Medulla oblongata (tissue), 1 donor: ENCODE data around the gene PLAC9.
"Not testable (repeated sequence)": the region's sequence is repeated elsewhere in the genome, so short reads cannot be mapped to it uniquely, and the experiment has no call there.

Experiments
- DNase-seq: peaks from one replicate; pipeline ENCODE4 v3.0.0-alpha.2; 2015; ENCODE audit errors: extremely low spot score

The PLAC9 gene, protein sequence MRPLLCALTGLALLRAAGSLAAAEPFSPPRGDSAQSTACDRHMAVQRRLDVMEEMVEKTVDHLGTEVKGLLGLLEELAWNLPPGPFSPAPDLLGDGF

DNA sequence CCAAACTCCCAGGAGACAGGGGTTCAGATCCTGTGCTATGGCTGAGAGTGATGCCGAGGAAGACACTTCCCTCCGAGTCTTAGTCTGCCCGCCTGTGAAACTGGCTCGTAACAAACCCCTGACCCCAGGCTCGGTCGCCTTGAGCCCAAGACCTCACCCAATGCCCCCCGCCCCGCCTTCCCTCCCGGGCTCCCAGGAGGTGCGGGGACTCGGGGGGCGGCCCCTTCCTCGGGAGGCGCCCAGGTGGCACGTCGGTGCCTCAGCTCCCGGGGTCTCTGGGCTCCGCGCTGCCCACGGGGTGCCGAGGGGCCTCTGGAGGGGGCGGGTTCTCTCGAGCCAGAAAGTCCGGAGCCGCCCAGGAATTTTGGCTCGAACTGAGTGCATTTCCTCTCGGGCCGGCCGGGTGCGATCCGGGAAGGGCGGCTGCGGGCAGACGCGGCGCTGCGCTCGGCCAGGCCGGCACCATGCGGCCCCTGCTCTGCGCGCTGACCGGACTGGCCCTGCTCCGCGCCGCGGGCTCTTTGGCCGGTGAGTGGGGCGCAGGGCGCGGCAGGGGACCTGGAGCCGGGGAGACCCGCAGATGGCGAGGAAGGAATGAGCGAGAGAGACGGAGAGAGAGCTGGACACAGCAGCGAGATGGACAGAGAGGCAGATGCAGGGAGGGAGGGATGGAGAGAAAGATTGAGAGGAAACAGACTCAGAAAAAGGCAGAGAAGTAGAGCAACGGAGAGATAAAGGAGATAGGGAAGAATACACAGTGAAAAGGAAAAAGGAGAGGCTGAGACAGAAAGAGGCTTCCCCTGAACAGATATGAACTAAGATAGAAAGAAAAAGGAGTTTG lies at the start of gene PLAC9:
Gene PLAC9, plus strand, starts transcription at position 432 of the 841 bp plus-strand sequence. Its CDS starts 33 bp downstream, at position 465.
- no peak for DNase-seq

DNA sequence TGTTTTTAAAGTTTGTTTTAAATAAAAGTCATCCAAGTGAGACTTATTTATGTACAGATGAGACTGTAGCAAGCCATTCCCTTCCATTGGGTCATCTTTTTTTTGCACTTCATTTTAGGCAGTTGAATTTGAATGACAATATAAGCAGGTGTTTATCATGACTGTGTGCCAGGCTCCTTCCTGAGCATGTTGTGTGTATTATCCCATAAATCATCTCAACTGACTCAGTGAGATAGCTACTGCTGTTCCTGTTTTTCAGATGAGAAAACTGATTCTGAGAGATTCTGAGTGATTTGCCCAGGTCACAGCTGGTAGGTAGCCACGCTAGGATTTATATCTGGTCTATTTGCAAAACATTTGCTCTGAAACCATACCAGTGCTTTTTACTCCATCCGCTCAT lies 42.4 kb upstream of the PLAC9 start:
- DNase-seq = no peak

DNA sequence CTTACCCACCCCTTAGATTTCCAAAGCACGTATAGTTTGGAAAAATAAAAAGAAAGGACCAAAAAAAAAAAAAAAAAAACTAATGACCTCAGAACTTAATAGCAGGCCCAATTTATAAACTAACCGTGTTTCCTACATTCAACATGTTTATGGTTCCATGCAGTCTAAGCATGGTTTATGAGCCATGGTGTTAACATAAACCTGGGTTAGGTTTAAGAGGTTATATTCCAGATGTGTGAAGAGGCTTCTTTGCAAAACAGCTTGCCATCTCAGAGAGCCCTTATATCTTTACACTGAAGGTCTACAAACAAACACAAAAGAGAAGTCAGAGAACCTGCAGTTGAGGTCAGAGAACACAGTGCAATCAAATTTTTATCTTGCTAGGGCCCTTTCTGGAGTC lies 38.3 kb upstream of the PLAC9 start:
- DNase-seq = no peak

DNA sequence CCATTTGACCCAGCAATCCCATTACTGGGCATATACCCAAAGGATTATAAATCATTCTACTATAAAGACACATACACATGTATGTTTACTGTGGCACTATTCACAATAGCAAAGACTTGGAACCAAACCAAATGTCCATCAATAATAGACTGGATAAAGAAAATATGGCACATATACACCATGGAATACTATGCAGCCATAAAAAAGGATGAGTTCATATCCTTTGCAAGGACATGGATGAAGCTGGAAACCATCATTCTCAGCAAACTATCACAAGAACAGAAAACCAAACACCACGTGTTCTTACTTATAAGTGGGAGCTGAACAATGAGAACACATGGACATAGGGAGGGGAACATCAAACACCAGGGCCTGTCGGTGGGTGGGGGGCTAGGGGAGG lies 34.3 kb upstream of the PLAC9 start:
- DNase-seq = not testable (repeated sequence)

DNA sequence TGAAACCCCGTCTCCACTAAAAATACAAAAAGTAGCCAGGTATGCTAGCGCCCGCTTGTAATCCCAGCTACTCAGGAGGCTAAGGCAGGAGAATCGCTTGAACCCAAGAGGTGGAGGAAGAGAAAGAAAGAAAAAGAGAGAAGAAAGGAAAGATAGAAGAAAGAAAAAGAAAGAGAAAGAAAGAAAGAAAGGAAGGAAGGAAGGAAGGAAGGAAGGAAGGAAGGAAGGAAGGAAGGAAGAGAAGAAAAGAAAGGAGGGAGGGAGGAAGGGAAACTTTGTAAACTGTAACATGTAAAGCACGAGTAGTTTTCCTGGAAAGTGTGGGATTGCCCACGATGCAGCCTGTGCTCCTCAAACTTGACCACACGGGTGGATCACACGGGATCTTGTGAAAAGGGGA lies 33.2 kb upstream of the PLAC9 start:
- not testable (repeated sequence) for DNase-seq

DNA sequence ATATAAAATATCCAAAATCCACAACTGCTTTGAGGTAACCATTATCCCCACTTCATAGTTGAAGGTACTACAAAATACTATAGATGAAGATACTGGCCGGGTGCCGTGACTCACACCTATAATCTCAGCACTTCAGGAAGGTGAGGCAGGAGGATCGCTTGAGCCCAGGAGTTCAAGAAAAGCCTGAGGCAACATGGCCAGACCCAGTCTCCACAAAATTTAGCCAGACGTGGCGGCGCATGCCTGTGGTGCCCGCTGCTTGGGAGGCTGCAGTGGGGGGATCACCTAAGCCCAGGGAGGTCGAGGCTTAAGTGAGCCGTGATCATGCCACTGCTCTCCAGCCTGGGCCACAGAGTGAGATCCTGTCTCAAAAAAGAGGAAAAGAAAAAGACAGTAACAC lies 32.4 kb upstream of the PLAC9 start:
- DNase-seq = no peak

DNA sequence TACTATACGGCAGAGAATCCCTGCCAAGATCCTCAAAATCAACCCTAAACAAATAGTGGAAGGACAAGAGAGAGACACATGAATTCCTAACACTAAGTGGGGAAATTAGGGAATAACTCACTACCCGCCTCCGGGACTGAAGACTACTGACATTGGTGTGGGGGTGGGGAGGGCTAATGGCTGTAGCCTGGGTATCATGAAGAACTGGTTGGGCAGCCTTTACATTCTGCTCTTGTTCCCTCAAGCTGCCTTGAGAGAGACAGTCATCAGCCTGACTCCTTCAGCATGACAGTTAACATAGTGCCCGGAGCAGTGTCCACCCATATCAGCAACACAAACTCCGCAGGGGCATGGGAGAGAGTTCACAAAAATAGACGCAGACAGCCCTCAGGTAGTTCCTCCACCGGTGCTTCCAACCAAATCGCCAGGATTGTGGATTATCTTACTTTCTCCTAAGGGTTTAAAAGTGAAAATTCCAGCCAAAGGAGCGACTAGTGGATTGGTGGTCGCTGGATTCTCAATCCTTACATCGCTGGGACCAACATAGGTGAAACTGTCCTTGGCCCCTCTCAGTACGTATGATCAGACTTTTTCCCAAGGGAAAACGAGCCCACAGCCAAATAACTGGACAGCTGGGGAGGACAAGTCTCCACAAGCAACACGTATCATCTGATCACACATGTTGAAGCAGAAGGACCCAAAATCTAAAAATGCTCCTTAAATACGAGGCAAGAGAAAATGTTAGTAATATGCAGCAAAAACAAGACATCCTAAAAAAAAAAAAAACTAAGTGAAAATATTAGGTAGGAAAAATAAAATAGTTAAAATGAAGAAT lies 31.5 kb upstream of the PLAC9 start:
- no peak for DNase-seq

DNA sequence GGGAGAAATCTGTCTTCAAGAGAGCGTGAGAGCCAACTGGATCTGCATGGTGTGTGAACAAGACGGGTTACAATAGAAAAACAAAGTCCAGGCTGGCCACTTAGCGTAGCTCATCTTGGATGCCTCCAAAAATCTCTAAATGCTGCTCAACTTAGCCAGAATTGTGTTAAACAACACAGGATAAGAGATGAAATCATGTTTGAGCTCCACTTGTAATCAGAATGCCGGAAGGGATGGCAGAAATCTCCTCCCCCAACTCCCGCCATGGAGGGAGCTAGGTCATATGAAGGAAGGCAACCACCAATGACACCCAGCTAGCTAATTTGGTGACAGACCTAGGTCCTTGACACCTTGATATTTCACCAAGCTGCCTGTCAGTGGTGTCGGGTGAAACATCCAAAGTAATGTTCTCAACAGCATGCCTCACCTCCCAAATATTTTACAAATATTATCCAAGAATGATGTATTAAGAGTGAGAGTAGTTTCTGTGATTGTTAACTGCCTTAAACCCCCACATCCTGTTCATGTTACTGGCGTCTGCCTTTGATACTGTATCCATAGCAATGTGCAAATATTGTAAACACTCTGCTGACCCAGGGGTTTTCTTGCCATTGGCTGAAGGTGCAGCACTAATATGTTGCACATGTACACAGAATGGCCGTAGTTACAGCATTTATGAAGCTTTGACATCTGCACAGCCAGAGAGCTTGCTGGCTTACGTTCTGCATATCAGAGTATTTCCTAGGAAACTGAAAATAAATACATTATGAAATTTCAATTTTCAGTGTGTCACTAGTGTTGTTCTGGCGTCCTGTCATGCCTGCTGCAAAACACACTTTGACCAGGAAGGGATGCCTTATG lies 28.2 kb upstream of the PLAC9 start:
- no peak for DNase-seq

DNA sequence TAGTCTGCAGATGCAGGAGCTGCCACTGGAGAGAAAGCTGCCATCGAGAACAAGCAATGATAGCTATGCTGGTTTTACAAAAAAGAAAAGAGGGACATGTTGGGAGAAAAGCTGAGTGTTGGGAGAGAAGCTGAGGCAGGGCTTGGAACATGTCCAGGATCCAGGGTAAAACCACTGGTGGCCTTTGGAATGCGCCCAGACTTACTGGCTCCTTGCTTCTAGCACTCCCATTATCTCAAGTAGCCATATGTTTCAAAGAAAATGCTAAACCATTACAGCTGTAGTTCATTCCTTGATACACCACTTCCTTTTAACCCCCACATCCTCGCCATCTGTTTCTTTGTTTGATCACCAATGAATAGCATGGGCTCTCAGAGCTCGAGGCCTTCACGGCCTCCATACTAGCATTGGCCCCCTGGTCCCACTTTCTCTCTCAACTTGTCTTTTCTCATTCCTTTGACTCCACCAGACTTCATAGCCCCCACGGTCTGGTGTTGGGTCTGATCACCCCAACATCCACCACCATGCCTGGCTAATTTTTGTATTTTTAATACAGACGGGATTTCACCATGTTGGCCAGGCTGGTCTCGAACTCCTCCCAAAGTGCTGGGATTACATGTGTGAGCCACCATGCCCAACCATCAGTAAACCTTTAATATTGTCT lies 23.8 kb upstream of the PLAC9 start:
- no peak for DNase-seq

DNA sequence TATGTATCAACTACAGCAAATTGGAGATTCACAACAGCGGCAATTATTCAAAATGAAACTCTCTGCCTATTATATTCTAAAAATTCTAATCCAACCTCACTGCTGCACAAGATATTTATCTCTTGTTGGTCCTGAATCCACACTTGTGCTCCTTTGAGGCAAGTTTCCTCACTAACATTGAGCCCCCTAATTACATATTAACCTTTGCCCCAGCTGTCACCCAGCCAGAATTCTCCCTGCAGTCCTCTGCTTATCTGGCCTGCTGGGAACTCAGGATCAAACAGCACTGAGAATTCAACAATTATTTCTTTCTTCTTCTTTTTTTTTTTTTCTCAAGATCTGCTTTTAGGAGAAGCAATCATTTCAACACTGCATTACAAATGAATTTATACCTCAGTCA lies 21.5 kb upstream of the PLAC9 start:
- DNase-seq = no peak

DNA sequence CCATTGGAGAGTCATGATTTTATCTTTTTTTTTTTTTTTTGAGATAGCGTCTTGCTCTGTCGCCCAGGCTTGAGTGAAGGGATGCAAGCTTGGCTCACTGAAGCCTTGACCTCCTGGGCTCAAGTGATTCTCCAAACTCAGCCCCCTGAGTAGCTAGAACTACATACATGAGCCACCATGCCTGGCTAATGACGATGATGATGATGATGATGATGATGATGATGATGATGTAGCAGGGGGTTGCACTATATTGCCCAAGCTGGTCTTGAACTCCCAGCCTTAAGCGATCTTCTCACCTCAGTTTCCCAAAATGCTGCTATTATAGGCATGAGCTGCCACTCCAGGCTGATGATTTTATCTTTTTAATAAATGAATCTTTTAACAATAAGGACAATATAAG lies 13.9 kb upstream of the PLAC9 start:
- DNase-seq = no peak

DNA sequence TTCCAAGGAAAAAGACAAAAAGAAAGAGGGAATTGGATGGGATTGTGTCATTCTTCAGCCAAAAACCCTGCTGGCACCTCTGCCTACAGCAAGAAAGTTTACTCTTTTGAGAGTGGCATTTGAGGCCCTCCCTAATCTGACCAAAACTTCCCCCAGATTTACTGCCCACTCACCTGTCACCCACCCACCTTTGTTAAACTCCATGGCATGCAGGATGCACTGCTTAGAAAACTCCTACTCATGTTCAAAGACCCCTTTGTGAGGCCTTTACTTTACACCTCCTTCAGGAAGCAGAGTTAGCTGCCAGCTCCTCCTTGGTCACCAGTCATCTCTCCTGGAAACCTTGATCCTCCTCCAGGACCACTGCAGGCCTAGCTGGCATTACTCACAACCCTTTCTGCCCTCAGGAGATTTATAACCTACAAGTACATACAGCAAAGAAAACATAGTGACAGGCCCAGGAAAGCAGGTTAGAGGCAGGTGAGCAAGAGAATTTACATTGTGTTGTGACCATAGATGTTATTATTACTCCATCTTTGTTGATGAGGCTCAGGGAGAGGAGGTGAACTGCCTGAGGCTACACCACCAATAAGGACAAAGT lies 10.3 kb upstream of the PLAC9 start:
- no peak for DNase-seq

DNA sequence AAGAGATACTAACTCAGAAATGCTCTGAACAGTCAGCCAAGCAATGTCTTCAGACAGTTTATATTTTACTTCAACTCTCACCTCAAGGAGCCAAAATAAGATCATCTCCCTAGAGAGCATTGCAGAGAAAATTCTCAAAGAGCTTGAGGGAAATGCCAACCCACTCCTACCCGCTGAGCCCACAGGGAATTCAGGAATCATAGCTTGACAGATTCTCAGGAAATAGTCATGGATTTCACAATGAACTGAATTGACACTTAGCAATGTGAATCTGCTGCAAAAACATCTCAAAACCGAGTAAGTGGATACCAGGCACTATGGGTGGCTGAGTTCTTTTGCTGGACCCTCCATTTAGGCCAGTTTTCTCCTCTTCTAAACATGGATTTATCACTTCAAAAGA lies 9.8 kb upstream of the PLAC9 start:
- DNase-seq = no peak

DNA sequence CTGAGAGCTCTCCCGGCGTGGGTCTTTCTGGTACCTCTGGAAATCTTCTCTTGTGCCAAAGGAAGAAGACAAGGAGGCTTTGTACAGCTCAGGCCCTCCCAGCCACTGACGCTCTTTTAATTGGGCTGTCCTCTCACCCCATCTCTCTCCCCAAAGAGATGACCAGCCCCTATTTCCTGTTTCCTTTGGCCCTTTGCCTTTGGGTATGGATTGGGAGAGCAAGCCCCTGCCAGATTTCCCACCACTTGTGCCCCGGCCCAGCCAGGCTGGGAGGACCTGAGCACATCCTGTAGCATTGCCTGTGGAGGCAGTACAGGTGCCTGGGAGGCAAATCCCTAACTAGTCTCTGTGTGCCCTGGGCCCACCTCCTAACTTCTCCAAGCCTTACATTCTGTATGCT lies 5.7 kb upstream of the PLAC9 start:
- peak; percentile 32 for DNase-seq

DNA sequence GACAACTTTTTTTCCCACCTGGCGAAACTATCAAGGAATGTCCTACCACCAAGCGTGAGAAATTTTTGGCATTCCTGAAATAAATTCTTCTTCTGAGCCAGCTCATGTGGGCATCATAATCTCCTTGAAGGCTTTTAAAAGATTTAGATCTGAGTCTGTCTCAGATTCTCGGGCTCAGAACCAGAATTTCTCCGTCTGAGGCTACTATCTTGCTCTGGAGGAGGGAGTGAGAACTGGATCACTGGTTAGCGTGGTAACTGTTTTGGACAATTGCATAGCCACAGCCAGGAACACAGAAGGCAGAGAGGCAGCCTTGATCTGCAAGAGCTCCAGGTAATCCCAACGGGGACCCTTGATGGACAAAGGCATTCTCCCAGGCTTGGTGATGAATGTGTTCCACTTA lies 1.0 kb upstream of the PLAC9 start:
- no peak for DNase-seq

DNA sequence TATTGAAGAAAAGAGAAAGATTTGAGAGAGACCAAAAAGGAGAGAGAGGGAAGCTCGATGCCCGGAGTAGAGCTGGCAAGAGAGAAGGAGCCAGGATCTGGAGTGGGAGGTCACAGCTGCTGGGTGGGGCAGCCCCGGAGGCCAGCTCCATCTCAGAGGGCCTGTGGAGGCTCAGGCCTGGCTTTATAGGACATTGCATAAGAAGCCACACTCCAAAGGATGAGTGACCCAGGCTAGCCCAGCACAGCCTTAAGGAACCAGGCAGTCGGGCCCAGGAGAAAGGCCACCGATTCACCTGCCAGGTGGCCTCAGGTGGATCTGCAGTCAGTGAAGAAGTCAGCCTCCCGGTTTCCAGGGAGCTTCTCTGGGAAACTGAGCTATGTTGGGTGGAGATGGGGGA lies 676 bp downstream of the PLAC9 start:
- DNase-seq = no peak

DNA sequence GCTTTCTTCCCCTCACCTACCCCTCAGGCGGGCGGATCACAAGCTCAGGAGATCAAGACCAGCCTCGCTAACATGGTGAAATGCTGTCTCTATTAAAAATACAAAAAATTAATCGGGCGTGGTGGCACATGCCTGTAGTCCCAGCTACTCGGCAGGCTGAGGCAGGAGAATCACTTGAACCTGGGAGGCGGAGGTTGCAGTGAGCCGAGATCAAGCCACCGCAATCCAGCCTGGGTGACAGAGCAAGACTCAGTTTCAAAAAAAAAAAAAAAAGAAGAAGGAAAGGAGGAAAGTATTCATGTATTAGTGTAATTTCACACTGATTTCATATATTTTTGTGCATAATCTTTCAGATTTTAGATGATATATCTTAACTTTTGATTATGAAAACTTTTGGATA lies 1.2 kb downstream of the PLAC9 start:
- not testable (repeated sequence) for DNase-seq

DNA sequence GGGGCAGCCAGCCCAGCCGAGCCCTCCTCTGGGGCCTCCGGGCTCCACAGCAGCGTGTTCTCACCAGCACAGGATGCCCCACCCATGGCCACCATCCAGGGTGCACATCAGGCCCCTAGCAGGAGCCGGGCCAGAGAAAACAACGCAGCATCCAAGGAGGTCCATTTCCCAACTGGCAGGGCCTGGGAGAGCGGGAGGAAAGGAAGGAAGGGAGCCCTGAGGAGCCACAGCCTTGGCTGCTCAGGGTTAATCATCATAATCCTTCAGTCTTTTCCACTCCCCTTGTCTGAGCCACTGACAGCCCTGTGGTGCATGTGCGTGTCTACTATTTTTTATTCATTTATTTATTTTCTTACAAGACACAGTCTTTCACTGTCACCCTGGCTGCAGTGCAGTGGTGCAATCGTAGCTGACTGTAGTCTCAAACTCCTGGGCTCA lies 3.6 kb downstream of the PLAC9 start:
- no peak for DNase-seq

DNA sequence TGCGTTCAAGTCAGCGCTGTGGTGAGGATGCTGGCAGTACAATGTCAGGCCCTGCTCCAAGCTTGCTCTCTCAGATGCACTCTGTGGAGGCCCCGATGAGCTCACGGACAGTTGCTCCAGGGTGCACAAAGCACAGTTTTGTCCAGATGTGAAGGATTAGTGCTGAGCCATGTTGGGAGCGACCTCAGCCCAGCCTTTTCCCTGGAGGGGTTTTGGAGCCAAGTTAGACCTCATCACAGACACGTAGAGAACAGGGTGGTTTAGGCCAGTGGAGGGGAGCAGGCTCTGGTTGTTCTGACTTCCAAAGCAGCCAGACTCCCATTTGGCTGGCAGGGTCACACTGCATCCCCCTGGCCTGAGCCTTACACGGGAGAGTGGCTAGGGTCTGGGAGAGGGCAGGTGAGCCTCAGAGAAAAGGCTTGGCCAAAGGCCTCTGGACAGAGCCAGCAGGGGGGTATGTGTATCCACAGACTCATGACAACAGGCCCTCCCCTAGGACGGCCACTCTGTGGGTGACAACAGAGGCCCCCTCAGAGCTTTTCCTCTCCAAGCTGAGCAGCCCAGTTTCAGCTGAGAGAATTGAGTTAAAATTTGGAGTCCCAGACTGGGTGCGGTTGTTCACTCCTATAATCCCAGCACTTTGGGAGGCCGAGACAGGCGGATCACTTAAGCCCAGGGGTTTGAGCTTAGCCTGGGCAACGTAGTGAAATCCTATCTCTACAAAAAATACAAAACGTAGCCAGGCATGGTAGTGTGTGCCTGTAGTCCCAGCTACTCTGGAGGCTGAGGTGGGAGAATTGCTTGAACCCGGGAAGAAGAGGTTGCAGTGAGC lies 4.7 kb downstream of the PLAC9 start:
- DNase-seq = no peak

DNA sequence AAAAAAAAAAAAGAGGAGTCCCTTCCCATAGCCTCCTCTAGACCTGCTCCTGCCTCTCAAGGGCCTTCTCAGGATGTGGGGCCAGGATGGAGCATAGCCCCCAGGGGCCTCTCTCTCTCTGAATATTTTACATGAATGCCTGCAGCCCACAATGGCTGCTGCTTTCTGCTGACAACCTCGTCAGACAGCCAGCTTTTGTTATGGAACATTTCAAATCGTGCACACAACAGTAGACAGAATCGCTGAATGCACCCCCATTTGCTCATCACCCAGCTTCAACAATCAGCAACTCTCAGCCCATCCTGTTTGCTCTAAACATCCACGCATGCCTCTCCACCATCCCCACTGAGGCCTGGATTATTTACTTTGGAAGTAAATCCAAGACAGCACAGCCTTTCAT lies 5.4 kb downstream of the PLAC9 start:
- no peak for DNase-seq
